Measurements from ENCODE around the gene DHDDS.

DHDDS gene

DNA sequence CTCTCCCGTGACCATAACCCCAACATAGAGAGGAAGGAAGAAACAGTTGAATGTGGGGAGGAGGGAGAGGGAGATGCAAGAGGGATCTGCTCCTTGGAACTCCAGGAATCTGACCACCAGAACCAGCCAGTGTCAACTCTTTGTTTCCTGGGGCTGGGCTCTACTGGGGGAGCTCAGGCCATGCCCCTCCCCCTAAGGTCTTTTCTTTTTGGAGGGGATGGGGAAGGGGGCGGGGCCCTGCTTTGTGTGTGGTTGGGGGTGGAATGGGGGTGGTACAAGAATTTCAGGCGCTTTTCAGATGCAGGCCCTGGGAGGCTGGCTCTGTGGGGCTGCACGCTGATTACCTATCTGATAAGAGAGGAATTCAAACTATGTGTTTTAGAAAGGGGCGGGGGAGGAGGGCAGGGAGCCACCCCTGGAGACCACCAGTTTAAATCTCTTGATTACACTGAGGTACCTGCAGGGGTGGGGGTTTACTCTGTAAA is 13.2 kb upstream of the DHDDS start:
- DNase-seq = no peak

DNA sequence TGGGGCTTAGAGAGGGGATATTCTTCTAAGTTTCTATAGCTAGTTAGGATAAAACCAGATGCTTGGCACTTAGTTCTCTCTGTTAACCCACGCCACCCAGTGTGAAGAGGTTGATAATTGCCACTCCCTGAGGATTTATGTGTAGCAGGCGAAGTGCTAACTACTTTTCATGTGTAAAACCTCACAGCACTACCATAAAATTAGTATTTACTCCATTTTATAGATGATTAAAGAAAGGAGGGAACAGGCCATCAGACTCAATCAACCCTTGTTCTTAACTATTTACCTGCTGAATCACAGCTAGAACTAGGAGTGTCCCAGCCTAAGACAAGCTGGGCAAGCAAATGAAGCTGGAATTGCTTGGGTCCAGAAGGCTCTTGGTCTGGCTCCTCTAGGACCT is 12.6 kb upstream of the DHDDS start:
- DNase-seq = no peak

DNA sequence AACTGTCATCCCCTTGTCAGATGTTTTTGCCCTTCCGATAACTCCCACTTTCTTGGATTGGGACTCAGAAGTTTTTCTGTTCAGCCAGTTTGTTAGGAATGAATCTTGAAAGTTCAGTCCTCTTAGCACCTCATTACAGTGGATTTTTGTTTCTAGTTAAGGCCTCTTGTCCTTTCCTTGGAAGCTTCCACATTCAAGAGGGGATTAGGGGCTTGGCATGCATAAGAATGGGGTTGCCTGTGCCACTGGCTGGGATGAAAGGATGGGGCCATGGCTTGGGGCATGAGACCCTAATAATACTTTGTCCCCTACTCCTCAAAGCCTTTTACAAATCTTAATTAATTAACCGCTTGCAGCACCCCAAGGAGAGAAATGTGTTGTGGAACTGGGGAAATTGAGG is 2.4 kb upstream of the DHDDS start:
- DNase-seq = no peak

DNA sequence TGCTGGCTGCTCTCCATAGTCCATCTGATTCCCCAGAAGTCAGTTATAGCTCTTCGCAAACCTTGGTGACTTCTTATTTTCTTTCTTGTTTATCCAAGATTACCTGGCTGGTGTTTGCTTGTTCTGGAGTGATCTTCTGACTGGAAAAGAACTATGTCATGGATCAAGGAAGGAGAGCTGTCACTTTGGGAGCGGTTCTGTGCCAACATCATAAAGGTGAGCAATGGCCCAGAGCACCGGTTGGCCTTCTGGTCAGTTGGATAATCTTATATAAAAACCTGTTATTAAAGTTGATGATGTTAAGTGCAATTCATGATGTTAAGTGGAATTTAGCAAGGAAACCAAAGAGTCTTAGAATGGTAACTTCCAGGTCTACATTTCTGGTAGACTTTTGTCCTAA is 672 bp downstream of the DHDDS start:
- no peak for DNase-seq

DNA sequence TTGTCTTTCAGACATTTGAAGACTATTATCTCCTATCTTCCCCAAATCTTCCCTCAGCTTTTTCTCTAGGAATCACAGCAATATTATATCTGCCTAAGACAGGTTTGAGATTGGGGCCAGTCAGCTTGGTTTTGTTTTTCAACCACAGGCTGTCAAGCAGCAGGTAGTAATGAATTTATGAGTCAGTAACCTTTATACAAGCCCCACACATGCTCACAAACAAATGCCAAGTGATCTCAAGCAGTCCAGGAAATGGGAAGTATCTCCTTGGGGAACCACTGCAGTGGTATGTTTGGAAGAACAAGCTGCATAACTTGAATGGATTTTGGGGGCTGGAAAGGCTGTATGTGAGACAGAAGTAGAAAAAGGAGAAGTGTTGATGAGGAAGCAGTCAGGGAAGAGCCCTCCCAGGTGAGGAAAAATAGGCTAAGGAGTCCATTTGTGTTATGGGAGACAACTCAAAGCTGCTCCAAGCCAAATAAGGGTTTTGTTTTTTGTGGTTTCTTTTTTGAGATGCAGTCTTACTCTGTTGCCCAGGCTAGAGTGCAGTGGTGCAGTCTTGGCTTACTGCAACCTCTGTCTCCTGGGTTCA is 2.1 kb downstream of the DHDDS start:
- DNase-seq = no peak

DNA sequence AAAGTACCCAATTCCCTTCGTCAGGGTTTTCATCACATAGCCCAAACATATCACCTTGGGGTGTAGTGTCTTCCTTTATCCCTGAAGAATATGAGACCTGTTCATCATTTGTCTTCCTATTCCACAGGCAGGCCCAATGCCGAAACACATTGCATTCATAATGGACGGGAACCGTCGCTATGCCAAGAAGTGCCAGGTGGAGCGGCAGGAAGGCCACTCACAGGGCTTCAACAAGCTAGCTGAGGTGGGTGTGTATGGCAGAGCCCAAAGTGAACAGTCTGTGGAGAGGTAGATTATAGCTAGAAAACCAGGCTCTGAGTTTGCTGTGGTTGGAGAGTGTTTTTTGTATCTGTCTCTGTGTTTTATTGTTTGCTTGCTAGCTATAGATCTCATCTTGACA is 5.9 kb downstream of the DHDDS start:
- DNase-seq = no peak

DNA sequence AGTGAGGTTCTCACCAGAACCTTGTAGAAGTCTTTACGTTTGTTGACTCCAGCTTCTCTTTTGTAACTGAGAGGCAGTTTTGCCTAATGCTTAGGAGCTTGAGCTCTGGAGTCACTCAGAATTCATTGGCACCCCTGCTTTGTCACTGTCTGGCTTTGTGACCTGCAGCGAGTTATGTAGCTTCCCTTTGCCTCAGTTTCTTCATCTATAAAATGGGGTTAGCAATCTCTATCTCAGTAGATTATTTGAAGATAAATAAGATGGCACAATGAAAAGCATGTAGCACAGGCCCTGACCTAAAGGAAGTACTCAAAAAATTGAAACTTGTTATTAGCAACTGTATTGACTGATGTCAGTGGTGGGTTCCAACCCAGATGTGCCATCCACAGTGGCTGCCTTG is 8.1 kb downstream of the DHDDS start:
- no peak for DNase-seq

DNA sequence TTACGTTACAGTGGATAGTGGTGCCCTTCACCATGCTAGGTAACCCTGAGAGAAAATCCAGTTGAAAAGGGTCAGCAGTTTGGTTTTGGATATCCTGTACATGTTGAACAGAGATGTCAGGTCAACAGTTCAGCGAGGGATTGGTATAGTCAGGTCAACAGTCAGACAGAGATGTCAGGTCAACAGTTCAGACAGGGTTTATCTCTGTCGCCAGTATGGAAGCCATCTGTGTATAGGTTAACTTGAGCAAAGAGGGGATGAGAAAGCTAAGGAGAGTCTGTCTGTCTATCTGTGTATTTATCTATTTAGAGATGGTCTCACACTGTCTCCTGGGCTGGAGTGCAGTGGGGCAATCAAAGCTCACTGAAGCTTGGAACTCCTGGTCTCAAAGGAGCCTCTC is 17.7 kb downstream of the DHDDS start:
- no peak for DNase-seq

DNA sequence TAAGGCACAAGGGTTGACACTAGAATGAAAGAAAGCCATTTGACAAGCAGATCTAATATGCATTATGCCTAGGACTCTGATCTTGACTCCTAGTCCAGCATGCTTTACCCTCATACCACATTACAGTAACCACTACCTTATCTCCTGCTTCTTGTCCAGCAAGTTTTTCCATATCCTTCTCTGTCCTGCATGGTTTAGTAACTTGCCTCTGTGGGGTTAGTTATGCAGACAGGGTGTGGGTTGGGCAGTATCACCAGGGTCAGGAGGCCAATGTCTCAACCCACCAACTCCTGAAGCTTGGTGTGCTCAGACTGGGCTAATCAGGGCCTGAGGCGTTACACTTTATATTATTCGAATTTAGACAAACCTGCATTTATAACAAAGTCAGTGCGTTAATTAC is 18.8 kb downstream of the DHDDS start:
- DNase-seq = no peak

DNA sequence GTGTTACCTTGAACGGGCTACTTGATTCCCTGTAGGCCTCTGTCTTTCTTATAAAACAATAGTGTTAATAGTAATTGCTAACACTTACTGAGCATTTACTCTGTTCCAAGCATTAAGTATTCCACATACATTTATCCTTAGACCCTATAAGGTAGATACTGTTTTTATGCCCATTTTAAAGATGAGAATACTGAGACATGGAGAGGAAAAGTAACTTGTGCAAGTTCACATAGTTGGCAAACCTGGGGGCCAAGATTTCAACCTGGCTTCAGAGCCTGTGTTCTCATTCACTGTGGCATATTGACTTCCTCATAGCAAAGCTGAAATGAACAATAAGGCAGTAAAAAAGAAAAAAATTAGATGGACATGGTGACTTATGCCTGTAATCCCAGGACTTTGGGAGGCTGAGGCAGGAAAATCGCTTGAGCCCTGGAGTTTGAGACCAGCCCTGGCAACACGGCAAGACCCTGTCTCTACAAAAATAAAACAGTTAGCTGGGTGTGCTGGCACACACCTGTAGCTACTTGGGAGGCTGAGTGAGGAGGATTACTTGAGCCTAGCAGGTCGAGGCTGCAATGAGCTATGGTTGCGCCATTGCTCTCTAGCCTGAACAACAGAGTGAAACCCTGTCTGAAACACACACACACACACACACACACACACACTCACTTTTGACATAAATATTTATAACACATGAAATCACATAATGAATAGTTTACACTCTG is 20.5 kb downstream of the DHDDS start:
- DNase-seq = no peak

DNA sequence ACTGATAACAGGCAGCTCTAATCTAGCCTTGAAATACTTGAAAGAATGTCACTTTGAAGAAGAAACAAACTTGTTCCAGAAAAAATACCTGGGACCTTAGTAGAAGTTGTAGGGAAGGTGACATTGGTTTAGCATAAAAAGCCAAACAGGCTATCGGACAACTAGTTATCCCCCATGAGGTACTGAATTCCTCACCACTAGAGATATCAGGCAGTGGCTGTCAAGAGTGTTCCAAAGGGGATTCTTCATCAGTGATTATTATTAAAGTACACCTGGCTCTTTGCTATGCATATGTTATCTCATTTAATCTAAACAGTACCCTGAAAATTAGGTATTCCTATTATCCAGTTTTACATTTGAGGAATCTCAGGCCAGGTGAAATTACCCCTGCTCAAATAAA is 27.0 kb downstream of the DHDDS start:
- no peak for DNase-seq

DNA sequence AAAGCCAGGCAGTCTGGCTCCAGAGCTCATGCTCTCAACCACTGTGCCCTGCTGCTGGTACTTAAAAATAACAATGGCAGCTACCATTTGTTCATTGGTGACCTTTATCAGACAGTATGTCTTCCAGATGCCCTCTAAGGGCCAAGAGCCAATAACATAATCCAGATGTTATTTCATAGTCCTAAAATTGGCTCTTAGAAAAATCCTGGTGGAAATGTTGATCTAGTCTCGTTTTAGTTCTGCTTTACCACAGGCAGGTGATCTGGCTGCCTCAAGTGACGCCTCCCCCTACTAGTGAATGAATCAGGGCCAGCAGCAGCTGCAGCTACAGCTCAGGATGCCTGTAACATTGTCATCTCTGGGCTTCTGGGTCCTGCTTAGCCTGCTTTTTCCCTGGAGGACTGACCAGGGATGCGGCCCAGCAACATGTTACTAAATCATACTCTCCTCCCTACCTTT is 27.5 kb downstream of the DHDDS start:
- DNase-seq = no peak

DNA sequence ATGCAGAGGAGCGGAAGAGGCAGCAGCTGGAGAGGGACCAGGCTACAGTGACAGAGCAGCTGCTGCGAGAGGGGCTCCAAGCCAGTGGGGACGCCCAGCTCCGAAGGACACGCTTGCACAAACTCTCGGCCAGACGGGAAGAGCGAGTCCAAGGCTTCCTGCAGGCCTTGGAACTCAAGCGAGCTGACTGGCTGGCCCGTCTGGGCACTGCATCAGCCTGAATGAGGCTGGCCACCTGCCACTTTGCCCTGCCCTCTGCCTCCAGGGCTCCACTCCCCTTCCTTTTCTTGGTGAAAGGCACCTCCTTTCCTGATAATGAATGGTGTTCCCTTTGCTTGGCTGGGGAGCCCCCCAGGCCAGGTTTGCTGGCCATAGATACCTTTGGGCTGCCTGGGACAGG is 36.8 kb downstream of the DHDDS start:
- no peak for DNase-seq

DNA sequence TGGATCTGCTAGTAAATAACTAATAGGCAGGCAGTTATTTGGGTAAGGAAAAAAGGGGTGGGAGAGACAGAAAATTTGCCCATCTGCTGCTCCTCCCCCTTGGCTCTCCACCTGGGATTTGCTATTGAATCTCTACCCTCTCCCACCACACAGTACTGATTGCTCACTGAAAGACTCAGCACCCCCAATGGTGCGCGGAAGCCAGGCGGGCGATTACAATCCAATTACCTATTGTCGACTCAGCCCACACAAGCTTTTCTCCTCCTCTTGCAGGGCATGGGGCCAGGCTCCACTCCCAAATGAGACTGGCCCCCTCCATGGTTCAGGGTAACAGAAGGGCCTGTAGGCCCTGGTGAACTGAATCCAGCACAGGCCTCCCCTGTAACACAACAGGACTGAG is 37.4 kb downstream of the DHDDS start:
- no peak for DNase-seq

DNA sequence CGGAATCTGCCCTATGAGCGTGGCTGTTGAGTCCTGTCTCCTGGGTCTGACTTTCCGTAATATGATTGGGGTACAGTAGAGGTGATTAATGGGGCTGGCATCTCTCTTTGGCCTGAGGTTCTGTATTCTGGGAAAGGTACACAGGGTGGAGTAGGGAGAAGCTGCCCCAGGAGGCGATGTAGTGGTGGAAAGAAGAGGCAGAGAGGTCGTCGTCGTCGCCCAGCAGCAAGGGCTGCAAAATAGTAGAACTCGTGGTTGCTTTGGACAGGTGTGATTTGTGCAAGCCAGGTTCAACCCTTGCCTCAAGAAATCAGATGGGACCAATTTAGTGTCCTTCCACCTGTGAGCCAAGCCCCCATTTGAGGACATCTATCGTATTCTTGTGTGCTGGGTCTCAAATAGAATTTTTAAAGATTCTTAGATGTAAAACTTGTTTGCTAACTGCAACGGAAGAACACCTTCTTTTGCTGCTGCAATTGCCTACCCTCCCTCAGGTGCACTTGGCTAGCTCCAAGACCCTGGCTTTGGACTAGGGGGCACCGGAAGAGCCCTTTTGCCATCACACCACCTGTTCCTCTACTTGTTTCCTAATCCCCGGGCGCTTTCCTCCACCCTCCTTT is 38.9 kb downstream of the DHDDS start:
- DNase-seq = no peak

DNA sequence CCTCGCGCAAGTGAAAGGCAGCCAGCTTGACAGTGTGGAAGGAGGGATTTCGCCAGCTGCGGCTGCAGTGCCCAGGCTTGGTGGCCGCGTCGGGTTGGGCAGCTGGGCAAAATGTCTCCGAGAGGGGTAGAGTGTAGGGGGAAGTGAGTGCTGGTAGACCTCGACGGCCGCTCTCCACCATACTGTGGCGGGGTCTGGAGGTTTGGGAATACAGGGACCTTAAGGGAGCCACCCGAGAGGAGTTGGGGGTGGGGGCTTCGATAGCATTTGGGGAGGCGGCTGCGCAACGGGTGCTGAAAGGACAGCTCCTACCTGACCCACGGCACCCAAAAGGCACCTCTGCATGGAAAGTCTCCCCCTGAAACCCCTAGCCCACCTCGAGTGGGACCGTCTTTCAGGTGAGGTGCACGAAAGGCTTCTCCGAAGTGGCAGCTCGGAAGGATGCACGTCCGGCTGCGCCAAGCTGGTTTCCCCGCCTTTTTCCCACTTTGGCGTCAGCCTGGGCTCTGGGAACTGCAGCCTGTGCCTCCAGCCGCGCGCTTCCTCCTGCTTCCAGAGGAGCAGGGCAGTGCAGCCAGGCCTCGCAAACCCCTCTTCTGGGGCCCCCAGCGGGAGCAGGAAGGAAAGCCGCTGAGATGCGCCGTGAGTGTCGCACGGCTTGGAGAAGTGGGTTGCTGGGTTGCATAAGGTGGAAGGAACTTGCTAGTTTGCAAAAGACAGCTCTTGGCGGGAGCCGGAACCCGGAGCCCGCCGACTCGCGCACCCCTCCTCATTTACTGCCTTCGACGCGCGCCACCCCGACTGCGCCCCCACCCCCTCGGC is 39.6 kb downstream of the DHDDS start:
- peak; percentile 38 for DNase-seq

DNA sequence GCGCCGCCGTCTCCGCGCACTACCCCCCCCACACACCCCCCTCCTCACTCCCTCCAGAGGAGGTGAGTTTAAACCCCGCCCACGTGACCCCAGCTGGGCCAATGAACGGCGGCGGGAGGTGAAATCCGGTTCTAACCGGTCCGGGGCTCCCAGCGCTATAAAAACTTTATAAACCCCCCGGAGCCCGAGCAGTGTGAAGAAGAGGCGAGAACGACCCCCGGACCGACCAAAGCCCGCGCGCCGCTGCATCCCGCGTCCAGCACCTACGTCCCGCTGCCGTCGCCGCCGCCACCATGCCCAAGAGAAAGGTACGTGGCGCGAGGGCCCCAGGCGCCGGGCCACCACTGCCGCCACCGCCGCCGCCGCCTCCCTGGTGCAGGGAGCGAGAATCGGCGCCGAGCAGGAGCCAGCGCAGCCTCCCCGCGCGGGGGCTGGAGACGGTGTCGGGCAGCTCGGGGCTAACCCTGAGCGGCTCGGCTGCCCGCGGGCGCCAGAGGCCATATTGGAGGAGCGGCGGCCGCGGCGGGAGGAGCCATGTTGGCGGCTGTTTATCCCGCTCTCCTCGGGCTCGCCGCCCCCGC is 40.3 kb downstream of the DHDDS start, which contains the start of gene HMGN2:
Gene HMGN2 (plus strand): TSS at position 121 of the 581 bp plus-strand sequence. CDS start 173 bp downstream, at position 294.
- peak; percentile 90 for DNase-seq

DNA sequence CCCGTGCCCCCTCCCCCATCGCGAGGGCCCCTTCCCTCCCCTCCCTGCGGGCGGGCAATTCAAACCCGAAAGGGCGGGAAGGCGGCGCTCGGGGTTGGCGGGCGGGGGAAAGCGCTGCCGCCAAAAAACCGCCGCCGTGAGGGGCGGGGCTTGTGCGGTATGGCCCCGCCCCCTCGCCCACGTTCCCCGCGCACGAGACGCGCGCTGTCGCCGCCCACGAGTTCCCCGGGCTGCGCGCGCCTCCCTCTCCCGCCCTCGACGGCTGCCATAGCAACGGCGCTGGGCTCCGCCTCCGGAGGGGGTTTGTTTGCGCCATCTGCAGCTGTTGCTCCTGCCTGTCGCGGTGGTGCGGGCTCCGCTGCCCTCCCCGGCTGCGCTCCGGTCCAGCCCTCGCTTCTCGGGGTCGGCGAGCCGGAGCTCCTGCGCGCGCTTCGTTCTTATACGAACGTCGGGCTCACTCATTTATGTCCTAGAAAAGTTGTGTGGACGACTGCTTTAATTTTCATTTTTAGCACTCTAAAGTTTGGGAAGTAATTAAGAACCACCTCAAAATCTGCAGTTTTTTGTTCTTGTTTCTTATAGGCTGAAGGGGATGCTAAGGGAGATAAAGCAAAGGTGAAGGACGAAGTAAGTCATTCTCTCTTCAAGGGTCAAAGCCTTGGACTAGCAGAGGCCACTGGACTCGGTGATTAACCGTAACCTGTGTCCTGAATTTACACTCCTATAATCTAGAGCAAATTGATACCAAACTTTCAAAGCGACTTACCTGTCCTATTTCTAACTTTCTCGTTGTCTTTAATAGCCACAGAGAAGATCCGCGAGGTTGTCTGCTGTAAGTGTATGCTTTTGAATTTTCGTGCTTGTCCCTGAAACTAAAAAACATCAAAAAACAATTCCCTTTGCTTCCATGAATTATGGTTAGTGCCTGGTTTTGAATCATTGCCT is 41.1 kb downstream of the DHDDS start:
- DNase-seq = peak; percentile 97

DNA sequence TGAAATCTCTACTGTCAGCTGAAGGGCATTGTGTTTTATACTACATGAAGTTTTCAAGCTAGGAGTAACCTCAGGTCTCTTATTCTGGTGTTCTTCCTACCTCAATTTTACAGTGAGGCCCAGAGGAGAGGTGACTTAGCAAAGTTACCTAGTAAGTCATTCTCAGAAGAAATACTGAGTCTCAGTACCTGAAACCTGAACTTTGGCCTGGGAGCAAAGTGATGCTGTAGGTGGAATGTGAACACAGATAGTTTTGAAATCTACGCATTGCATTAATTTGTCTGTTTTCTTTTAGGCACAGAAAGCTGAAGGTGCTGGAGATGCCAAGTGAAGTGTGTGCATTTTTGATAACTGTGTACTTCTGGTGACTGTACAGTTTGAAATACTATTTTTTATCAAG is 42.7 kb downstream of the DHDDS start:
- no peak for DNase-seq

DNA sequence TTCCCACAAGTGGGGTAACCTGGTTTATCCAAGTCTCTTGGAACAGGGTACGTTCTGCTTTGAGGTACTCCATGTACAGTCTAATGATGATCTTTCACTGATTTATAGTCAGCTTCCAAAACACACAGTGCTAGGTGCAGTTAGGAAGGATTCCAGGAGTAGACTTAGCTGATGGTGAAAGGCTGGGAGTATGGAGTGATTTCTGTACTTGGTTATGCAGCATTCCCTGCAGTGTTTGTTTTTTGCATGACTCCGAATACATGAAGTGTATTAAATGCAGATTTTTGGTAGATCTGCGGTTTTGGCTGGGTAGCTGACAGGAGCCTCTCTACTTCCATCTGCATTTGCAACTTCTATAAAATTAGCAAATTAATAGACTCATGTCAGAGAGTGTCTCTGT is 43.9 kb downstream of the DHDDS start:
- DNase-seq = no peak

DNA sequence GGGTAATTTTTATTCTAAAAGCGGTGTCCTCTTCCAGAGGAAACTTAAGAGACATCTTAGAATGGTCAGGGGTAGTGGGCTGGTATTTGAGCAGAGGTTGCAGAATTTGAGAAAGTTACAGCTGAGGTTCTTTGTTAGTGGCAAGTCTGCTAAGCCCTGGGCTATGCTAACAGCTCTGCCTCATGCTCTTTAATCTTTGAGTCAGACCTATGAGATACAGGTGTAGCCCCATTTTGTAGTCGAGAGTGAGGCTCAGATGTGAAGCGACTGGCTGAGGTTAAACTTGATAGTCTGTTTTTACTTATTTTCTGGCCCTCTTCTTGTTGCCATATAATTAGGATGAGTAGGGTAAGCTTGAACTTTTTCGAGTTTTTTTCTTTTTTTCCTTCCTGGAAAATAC is 44.8 kb downstream of the DHDDS start:
- DNase-seq = no peak

Data from CD4-positive, alpha-beta T cell treated with Interleukin-12 subunit alpha and Interleukin-12 subunit beta, for 1 hour (primary cell).